ENCODE data around the gene SURF6. TPM values are rescaled to one million over a fixed set of nuclear protein-coding genes. Genes with fewer than 3 reads are reported as not detected.

Gene SURF6
- total RNA-seq, 1 experiment from 2014 or later = 16.1 TPM

DNA sequence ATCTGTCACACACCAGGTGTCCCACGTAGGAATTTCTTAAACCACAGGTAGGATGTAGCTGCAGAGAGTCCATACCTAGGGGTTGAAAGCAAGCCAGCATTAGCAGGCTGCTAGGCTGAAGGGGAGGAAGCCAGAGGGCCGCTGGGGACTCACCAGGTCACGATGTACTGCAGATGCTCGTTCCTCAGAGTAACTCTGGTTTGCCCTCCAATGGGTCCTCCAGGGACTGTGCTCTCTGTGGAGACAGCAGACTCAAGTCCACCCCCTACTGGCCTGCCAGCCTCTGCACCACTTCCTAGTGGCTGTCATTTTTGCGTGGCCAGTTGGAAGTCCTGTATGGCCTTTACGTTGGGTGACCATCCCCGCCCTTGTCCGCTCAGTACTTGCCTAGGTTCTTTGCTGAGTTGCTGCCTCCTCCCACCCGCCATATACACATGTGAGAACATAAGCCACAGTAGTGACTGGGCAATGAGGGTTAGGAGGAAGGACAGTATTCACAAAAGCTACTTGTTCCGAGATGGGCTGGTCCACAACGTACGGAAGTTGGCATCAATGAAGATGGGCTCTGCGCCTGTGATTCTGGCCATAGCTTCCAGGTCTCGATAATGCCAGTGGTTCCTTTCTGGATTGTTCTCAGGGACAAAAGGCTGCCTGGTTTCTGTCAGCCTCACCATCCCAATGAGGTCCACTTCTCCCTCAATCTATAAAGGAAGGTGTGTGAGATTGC lies 16.1 kb upstream of the SURF6 start:
- no peak overlapping the region for H3K4me3 ChIP-seq (ENCODE audit: low read depth in 2 of 2, low read length in 2 of 2)
- DNase-seq (ENCODE audit: low read depth, low spot score) = no peak
- no TSS peak for BruUV-seq (replicated peaks)
- in situ Hi-C loops (cut with HindIII; ENCODE audit: low pct_unique_long_range_greater_than_20kb, low sequenced_read_pairs) = no loop called here
- H3K27ac ChIP-seq (ENCODE audit: low read length) = no peak overlapping the region; the same call in 1 of the 2 replicates
- H3K9me3 ChIP-seq (ENCODE audit: control insufficient read depth, insufficient read depth, low read depth, low read length) = no peaks in the 10 kb centered on the region
- ChIA-PET CTCF (interaction anchor here (0.7 kb wide), 1 partner anchor 8 kb away, joined by 5 read pairs; no protein-coding TSS in a partner anchor), POLR2A (interaction anchor here (0.6 kb wide), 1 partner anchor 421 kb away, joined by 3 read pairs; no protein-coding TSS in a partner anchor)
- H3K36me3 ChIP-seq (ENCODE audit: control insufficient read depth, insufficient read depth, low read length) = peaks cover 28% of the 10 kb centered on the region
- TF ChIP-seq TCF7L2 (IDR thresholded peaks at IDR 0.05; ENCODE audit: low read depth, low read length) = no peak
- no peak for TF ChIP-seq SIN3A (IDR thresholded peaks at IDR 0.05; ENCODE audit: borderline replicate concordance, insufficient read depth, low read depth, low read length)
- TF ChIP-seq POLR2AphosphoS5 (IDR thresholded peaks at IDR 0.05; ENCODE audit: low read depth, low read length) = peak; percentile 61
- peak; percentile 77 for TF ChIP-seq CTCF (IDR thresholded peaks at IDR 0.05)
- no peak for TF ChIP-seq REST (IDR thresholded peaks at IDR 0.05; ENCODE audit: insufficient read depth in 1 of 2, low read depth in 2 of 2, low read length in 1 of 2)
- ATAC-seq = peak; percentile 57
- H3K27me3 ChIP-seq (ENCODE audit: control insufficient read depth, insufficient read depth, low read length) = no peaks in the 10 kb centered on the region
- peaks cover 15% of the 10 kb centered on the region for H3K4me1 ChIP-seq (ENCODE audit: control insufficient read depth, insufficient read depth, low read length)
- intact Hi-C loops (cut with micrococcal nuclease; ENCODE audit: unreplicated experiment) = loop anchor here (10.0 kb wide), 1 partner anchor 133 kb away; no protein-coding TSS in a partner anchor

DNA sequence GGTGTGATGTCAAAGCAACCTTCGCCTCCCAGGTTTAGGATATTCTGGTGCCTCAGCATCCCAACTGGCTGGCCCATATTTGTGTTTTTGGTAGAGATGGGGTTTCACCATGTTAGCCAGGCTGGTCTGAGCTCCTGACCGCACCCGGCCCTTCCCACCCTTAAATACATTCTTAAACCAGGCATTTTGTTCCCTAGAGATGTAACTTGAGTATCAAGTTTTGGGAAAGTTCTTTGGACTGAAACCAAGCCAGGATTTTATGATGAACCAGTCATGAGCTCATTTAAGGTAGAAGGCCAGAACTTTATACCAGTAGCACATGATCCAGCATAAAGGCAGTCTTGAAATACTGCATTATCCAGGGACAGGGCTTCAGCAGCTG lies 15.5 kb upstream of the SURF6 start:
- H3K27ac ChIP-seq (ENCODE audit: low read length) = no peak overlapping the region
- H3K4me3 ChIP-seq (ENCODE audit: low read depth in 2 of 2, low read length in 2 of 2) = no peak overlapping the region
- CTCF ChIA-PET = interaction anchor here (0.7 kb wide), 1 partner anchor 8 kb away, joined by 5 read pairs; no protein-coding TSS in a partner anchor
- in situ Hi-C loops (cut with HindIII; ENCODE audit: low pct_unique_long_range_greater_than_20kb, low sequenced_read_pairs) = no loop called here
- TF ChIP-seq TCF7L2 (IDR thresholded peaks at IDR 0.05; ENCODE audit: low read depth, low read length) (no peak), CTCF (IDR thresholded peaks at IDR 0.05) (no peak), REST (IDR thresholded peaks at IDR 0.05; ENCODE audit: insufficient read depth in 1 of 2, low read depth in 2 of 2, low read length in 1 of 2) (no peak), POLR2AphosphoS5 (IDR thresholded peaks at IDR 0.05; ENCODE audit: low read depth, low read length) (no peak), SIN3A (IDR thresholded peaks at IDR 0.05; ENCODE audit: borderline replicate concordance, insufficient read depth, low read depth, low read length) (no peak)
- H3K9me3 ChIP-seq (ENCODE audit: control insufficient read depth, insufficient read depth, low read depth, low read length) = no peaks in the 10 kb centered on the region
- intact Hi-C loops (cut with micrococcal nuclease; ENCODE audit: unreplicated experiment) = loop anchor here (10.0 kb wide), 1 partner anchor 133 kb away; no protein-coding TSS in a partner anchor
- no TSS peak for BruUV-seq (replicated peaks)
- peaks cover 28% of the 10 kb centered on the region for H3K36me3 ChIP-seq (ENCODE audit: control insufficient read depth, insufficient read depth, low read length)
- H3K27me3 ChIP-seq (ENCODE audit: control insufficient read depth, insufficient read depth, low read length) = no peaks in the 10 kb centered on the region
- ATAC-seq = no peak
- POLR2A ChIA-PET = interaction anchor here (0.6 kb wide), 1 partner anchor 420 kb away, joined by 3 read pairs; no protein-coding TSS in a partner anchor
- DNase-seq (ENCODE audit: low read depth, low spot score) = no peak
- peaks cover 16% of the 10 kb centered on the region for H3K4me1 ChIP-seq (ENCODE audit: control insufficient read depth, insufficient read depth, low read length)
